ENCODE results near the gene POU3F2.

Gene POU3F2

DNA sequence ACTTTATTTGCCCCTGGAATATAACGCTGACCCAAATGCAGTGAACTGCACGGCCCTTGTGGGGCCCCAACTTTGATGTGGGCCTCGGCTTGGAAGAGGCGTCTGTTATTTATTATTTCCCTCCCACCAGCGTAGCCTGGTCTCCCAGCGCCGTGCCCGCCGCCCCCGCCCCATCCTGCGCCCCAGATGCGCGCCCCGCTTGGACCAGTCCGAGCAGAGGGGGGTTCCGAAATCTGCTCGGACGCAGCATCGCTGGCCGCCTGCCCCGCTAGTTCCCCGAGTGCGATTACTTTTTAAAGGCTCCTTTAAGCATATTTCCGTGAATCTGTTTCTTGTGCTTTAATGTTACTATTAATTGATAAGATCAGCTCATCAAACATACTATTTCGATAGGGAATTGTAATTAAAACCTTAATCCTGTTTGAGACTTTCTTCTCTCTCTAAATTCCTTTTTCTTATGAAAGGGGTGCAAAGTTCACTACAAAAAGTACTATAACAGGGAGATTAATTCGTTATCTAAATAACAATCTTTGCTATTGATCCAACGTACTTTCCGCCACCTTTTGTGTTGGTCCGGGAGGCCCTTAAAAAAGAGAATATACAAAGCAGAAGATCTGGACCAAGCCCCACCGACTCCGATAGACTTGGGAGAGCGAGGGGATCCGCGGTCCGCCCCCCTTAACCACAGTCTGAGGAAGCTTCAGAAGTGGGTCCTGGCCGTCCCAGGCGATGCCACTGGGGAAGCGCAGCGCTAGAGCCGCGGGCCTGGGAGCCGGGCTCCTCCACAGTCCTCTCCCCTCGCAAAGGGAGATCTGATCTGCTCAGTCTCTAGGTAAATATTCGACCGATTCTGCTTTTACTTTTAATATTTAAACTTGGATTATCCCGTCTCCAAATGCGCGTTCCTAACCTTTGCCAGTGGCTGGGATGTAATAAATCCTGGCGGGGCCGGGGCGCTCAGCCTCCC lies 10.2 kb downstream of the POU3F2 start:
- no peak for DNase-seq

DNA sequence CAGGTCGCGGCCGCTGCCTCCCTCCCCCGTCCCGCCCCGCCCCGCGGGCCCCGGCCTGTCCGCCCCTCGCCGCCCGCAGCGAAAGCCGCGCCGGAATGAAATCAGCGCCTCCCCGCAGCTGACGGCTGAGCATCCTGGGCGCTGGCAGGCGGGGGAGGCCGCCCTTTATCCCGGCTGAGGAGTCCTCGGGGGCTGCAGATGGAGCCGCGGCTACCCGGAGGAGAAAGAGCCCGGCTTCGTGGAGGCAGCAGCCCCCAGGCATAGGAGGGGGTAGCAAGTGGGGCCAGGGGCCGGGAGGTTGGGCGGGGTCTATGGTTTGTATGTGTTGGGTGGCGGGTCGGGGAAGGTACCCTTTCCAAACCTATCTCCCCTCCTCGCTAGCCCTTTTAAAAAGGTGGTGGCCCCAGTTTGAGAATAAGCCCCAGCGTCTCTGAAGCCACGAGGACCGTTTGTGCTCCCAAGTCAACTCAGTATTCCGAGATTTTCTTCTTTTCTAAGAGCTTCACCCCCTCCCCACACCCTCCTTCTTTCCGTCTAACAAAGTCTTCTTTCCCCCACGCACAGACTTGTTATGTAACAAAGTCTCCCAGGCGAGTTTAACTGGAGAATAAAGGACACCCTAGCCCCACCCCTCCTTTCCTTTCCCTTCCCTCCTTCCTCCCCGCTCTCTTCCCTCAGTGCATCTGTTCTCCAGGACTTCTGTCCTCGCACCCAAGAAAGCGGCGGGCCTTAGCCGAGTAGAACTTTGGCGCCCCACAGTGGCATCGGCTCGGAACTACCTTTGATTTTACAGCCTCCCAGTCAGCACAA lies 11.0 kb downstream of the POU3F2 start:
- DNase-seq, result peak; percentile 21 to 71 (median 50)

GRCh38 chr6:98846021-98846380 lies 11.6 kb downstream of the POU3F2 start:
- no peak for DNase-seq

DNA sequence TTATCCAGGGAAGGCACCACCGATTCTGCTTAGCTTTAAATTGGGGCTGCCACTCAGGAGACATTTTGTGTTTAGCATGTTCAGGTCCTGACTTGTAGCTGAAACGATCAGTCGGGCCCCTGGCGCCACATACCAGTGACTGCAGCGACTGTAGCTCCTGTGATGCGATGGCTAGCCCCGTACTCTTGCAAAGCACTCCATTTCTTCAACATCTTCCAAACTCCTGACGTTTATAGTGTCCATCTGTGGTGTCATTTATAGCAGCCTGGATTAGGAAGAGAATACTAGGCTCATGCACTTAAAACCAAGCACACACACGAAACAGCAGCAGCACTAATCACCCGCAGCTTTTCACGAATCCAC lies 13.0 kb downstream of the POU3F2 start:
- no peak for DNase-seq

GRCh38 chr6:98847779-98848538 lies 13.6 kb downstream of the POU3F2 start:
- no peak for DNase-seq

DNA sequence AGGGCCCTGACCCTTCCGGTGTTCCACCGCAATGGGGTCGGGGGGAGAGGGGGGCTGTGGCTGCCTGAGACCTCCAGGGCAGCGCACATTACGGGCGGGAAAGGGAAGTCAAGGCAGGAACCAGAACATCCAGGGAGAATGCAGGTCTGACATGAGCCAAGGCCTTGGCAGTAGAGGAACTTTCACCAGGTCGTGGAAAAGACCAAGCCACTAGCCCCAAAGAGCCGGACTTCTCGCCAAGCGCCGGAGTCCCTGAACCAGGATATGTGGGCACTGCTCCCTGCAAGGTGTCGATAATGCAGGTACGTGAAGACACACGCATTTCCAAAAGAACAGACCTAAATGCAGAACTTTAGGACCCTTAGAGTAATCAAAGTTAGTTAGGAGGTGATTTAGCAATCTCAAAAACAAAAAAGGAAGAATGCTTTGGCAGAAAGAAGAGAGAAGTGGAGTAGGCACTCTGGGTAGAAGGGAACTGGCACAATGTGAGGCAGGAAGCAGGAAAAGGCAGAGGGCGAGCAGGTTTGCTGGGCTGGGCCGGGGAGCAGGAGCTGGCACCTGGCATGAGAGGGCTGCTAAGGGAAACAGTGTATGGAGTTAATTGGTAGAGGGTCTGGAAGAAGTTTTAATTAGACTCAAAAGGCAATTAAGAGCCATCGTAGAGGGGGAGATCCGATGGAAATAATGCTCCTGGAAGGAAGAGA lies 14.3 kb downstream of the POU3F2 start:
- DNase-seq, result no peak

DNA sequence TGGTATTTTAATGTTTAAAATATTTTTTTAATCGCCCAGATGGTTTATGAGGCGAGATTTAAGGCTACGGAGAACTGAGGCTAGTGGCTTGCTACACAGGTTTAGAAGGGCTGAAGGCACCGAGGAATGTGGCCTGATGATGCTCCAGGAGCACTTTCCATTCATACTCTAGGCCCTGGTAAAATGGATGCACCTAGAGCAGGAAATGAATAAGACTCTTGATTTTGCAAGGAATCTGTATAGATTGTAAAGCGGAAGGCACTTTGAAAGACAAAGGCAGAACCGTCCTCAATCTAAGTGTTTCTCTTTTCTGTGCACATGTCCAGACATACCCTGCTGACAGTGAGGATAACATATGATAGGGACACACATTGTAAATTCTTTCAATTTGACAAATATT lies 30.1 kb downstream of the POU3F2 start:
- DNase-seq, result no peak

- DNase-seq, result no peak
Observed at GRCh38 chr6:98871057-98871456, 36.7 kb downstream of the POU3F2 start.

DNA sequence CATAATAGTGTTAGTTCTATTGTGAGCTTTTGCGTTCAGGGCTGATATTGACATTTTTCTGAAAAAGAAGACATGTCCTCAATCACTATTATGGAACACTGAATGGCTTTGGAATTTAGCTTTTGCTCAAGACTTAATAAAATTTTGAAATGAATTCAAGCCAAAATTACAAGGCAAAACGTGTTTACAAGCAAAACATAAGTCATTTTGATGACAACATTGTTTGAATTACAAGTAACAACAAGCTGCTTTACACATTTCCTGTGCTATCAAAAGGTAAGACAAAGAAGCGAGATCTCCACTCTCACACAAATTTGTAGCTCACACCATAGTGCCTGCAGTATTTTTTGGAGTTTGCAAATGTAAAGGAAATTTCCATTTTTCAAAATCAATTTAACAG lies 37.4 kb downstream of the POU3F2 start:
- no peak for DNase-seq

DNA sequence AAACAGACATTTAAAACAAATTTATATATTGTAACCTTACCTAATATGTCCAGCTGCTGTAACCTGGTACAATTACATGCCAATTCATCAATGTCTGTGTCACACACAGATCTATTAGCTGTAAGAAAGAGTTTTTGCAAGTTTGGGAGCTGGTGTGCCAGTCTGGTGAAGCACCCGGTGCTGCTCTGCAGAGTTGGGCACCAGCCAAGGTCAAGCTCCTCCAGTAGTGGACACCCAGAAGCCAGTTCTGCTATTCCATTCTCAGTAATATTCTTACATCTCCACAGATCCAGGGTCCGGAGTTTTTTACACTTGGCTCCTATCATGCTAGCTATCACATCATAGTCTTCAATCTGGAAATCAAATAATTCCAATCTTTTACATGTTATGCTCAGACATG lies 41.0 kb downstream of the POU3F2 start:
- no peak for DNase-seq

DNA sequence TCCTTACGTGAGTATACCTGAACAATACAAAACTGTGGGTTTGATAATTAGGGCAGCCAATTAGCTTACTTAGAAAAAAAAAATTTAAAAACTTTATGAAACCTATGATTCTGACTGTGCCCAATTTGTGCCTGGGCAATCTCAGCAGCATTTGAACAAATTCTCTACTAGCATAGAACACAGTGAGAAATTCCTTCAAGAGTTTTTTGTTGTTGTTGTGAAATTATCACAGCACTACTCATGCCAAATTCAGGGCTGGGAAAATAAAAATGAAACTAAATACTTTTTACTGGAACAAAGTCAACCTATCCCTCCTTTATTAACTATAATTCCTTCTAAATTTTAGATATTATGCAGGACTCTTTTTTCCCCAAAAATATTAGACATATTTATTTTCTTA lies 42.9 kb downstream of the POU3F2 start:
- DNase-seq, result no peak

DNA sequence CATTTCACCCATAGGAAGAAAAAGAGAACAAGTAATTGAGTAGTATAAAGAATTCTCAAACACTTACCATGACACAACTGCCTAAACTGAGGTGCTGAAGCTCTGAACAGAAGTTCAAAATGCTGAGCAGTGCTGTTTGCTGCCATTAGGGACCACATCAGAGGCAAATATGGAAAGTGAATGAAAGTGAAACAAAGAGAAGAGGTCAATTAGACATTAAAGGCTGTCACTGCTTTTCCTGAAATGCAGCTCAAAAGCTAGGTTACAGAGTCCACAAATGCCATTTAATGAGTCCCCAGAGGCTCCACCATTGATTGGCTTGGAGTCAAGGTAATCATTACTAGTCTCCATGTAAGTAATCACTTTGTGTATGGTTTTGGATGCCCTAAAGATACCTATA lies 46.1 kb downstream of the POU3F2 start:
- no peak for DNase-seq

DNA sequence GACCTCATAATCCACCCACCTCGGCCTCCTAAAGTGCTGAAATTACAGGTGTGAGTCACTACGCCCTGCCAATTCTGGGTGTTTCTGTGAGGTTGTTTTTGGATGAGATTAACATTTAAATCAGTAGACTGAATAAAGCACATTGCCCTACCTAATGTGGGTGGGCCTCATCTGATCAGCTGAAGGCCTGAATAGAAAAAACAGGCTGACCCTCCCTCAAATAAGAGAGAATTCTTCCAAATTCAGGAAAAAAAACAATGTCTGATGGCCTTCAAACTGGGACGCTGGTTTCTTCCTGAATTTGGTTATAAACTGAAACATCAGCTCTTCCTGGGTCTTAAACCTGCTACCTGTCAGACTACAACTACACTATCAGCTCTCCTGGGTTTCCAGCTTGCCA lies 51.0 kb downstream of the POU3F2 start:
- no peak for DNase-seq

DNA sequence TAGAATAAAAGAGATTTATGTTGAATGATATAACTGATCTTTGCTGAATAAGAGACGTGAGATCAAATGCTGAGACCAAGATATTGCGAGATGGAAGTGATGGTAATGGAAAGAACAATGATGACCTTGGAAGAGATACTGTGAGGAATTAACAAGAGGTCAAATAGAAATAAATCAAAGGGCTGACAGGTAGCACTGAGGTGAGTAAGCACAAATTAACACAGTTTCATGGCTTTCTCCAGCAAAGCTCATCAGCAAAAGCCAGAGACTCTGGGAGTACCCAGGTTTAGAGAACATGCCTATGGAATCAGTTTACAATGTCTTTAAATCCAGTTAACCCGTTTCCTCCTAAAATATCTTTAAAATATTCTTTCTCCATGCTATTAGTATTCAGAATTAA lies 53.3 kb downstream of the POU3F2 start:
- DNase-seq, result no peak

All from stimulated activated naive CD4-positive, alpha-beta T cell (primary cell).